Measurements from ENCODE around the gene FAM83F.
A peak's percentile ranks its signal among the peaks of the same experiment; 100 is the strongest.

Gene FAM83F

DNA sequence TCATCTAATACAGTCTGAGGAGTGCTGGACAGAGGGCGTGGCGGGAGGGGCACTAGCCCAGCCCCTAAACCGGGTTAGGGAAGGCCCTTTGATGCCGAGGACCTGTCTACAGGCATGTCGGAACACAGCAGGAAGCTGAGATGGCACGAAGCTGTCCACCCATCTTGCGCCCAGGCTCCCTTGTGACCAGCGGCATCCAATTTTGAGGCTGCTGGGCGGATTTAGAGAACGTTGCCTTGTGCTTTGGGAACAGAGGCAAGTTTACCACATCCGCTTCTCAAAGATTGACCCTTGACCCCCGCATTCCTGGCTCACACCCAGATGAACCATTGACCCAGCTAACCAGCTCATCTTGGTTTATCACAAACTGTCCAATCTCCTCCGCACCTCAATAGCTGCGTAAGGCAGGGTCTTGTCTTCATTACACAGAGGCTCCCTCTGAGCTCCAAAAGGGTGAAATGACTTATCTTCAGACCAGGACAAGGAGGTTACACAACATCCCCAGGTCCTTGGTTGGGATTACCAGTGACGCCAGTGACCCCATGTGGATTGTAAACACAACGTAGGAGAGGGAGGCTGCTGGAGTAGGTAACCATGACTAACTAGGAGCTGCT is 4.5 kb downstream of the FAM83F start:
- H3K27ac ChIP-seq, result peak overlapping the region; percentile 95
- peak; percentile 69 for DNase-seq
- H3K27me3 ChIP-seq (ENCODE audit: insufficient read depth, low read depth, severe bottlenecking), result no peaks in the 10 kb centered on the region
- no peak overlapping the region for H3K4me3 ChIP-seq (ENCODE audit: low read depth, low read length)
- no peaks in the 10 kb centered on the region for H3K9me3 ChIP-seq (ENCODE audit: severe bottlenecking)
- H3K36me3 ChIP-seq, result no peaks in the 10 kb centered on the region
- 0 out of 2 replicates have a peak, but pooled peaks have one; percentile 11 for TF ChIP-seq CTCF (IDR thresholded peaks at IDR 0.05; ENCODE audit: low read depth, low read length)

DNA sequence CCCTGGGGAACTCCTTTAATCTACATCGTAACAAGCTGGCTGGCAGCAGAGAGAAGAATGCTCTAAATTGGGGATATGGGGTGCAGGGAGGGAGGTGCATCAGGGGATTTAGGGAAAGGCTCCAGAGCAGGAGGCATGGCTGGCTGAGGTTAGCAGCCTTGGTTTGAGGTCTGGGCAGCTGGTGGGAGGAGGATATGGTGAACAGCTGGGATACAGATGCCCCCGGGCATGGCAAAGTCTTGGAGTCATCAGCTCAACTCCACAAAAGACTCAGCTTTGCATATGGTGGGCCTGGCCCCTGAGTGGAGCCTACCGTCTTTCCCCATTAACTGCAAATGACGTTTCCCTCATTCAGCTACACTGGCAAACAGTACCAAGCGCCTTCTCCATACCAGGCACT is 5.4 kb downstream of the FAM83F start:
- no peak for TF ChIP-seq CTCF (IDR thresholded peaks at IDR 0.05; ENCODE audit: low read depth, low read length)
- no peaks in the 10 kb centered on the region for H3K9me3 ChIP-seq (ENCODE audit: severe bottlenecking)
- H3K36me3 ChIP-seq, result no peaks in the 10 kb centered on the region
- H3K4me3 ChIP-seq (ENCODE audit: low read depth, low read length), result no peak overlapping the region
- H3K27ac ChIP-seq, result no peak overlapping the region; the same call in 1 of the 2 replicates
- DNase-seq, result no peak
- H3K27me3 ChIP-seq (ENCODE audit: insufficient read depth, low read depth, severe bottlenecking), result no peaks in the 10 kb centered on the region

GRCh38 chr22:40001106-40001505 is 6.4 kb downstream of the FAM83F start:
- Histone ChIP-seq H3K27me3 (ENCODE audit: insufficient read depth, low read depth, severe bottlenecking) (no peaks in the 10 kb centered on the region), H3K9me3 (ENCODE audit: severe bottlenecking) (no peaks in the 10 kb centered on the region), H3K36me3 (no peaks in the 10 kb centered on the region), H3K4me3 (ENCODE audit: low read depth, low read length) (no peak overlapping the region), H3K27ac (peak overlapping the region; percentile 63)
- no peak for DNase-seq
- TF ChIP-seq CTCF (IDR thresholded peaks at IDR 0.05; ENCODE audit: low read depth, low read length), result no peak

DNA sequence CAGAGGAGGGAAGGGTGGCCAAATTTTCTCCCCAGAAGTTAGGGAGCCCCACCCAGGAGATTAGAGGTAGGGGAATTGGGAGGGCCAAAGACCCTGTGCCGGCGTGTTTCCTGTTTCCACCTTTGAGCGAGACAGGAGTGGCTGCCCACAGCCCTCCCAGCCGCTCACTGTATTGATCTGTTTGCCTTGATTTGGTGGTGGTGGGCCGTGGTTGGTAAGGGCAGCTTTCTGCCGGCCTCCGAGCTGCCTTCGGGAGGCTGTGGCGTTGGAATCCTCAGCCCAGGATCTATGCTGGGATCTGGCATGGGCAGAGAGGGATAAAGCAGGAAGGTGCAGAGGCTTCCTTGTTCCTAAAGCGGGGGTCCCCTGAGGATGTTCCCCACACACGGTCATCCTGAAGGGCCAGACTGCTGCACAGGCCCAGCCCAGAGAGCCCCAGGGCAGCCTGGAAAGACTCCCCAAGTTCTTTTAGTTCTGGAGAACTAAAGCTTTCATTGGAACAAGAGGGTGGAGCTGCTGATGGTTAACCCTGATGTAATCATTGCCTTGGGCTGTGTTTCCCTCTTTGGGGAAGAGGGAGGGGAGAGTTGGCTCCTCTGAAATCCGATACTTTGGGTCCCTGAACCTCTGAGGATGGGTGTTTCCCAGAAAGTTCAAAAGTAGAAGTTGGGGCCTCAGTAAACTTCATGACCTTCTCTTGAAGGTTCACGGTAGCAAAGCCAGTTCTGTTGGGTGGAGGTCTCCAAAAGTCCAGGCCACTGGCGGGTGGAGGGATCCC is 7.2 kb downstream of the FAM83F start:
- H3K27ac ChIP-seq, result peak overlapping the region; percentile 17; the same call in 1 of the 2 replicates
- H3K4me3 ChIP-seq (ENCODE audit: low read depth, low read length), result no peak overlapping the region
- H3K36me3 ChIP-seq, result no peaks in the 10 kb centered on the region
- no peaks in the 10 kb centered on the region for H3K9me3 ChIP-seq (ENCODE audit: severe bottlenecking)
- DNase-seq, result no peak
- H3K27me3 ChIP-seq (ENCODE audit: insufficient read depth, low read depth, severe bottlenecking), result no peaks in the 10 kb centered on the region
- no peak for TF ChIP-seq CTCF (IDR thresholded peaks at IDR 0.05; ENCODE audit: low read depth, low read length)

DNA sequence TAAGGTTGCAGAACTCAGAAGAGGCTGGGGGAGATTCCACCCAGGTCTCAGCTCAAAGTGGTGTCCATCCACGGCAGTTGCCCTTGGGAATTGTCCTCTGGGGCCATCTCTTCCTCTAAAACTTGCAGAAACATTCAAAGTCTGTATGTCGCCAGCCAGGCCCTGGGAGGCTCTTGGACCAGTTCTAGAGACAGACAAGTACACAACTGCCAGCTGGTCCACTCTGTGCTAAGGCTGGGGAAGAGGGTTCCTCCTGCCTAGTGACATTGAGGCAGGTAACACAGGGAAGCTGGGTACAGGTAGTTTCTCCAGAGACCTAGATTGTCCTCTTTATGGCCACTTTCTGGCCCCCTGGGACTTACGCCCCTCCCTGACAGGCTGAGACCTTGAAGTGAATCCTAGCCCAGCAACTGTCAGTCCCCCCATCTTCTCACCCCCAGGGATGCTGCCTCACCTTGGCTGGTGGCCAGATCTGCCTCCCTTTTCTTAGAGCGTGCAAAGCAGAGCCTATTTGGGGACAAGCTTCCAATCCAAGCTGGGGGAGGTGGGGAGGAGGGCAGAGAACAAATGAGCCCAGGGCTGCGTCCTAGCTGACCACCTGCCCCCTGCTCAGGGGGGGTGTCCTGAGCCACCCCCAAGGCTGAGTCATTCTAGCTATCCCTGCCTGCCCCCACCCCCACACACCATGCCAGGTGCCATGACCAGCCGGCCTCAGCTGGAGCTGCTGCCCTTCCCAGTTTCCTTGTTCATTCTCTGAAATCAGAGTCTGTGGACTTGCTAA is 8.4 kb downstream of the FAM83F start:
- Histone ChIP-seq H3K27ac (peak overlapping the region; percentile 53), H3K27me3 (ENCODE audit: insufficient read depth, low read depth, severe bottlenecking) (no peaks in the 10 kb centered on the region), H3K36me3 (no peaks in the 10 kb centered on the region), H3K9me3 (ENCODE audit: severe bottlenecking) (no peaks in the 10 kb centered on the region), H3K4me3 (ENCODE audit: low read depth, low read length) (no peak overlapping the region)
- TF ChIP-seq CTCF (IDR thresholded peaks at IDR 0.05; ENCODE audit: low read depth, low read length), result no peak
- DNase-seq, result peak; percentile 71
